ENCODE data around the gene ZNF18. TPM values are rescaled to one million over a fixed set of nuclear protein-coding genes. Genes with fewer than 3 reads are reported as not detected.

ZNF18 gene
- total RNA-seq, result 1 to 10 TPM; 5.5 to 6.2 TPM

GRCh38 chr17:11997147-11997971 lies at the start of gene ZNF18:
TSS of gene ZNF18 (minus strand) at chr17:11997475. CDS start at chr17:11992829, 4,646 bp downstream.
- intact Hi-C loops (cut with DNase I), result no loop called here
- DNase-seq, result peak; percentile 95
- Histone ChIP-seq H3K36me3 (no peaks in the 10 kb centered on the region), H3K9ac (ENCODE audit: low read depth in 2 of 2, low read length in 2 of 2) (peak within 1 kb of the TSS; percentile 84 to 86), H3K27ac (peak within 1 kb of the TSS; percentile 95), H3K27me3 (no peaks in the 10 kb centered on the region), H3K4me3 (peak within 1 kb of the TSS; percentile 88), H3K4me1 (no peaks in the 10 kb centered on the region), H3K9me3 (no peaks in the 10 kb centered on the region)
- no peak for TF ChIP-seq CTCF (IDR thresholded peaks at IDR 0.05)

GRCh38 chr17:12046786-12047185 lies 49.5 kb upstream of the ZNF18 start:
- H3K27ac ChIP-seq, result no peak overlapping the region
- DNase-seq, result no peak
- no peaks in the 10 kb centered on the region for H3K27me3 ChIP-seq
- H3K9me3 ChIP-seq, result no peaks in the 10 kb centered on the region
- no peaks in the 10 kb centered on the region for H3K4me1 ChIP-seq
- no peak for TF ChIP-seq CTCF (IDR thresholded peaks at IDR 0.05)
- H3K4me3 ChIP-seq, result no peak overlapping the region
- no peaks in the 10 kb centered on the region for H3K36me3 ChIP-seq
- H3K9ac ChIP-seq (ENCODE audit: low read depth in 2 of 2, low read length in 2 of 2), result no peak overlapping the region
- intact Hi-C loops (cut with DNase I), result no loop called here

- no peak for TF ChIP-seq CTCF (IDR thresholded peaks at IDR 0.05)
- H3K4me1 ChIP-seq, result no peaks in the 10 kb centered on the region
- intact Hi-C loops (cut with DNase I), result no loop called here
- no peak overlapping the region for H3K27ac ChIP-seq
- DNase-seq, result no peak
- H3K9me3 ChIP-seq, result no peaks in the 10 kb centered on the region
- H3K4me3 ChIP-seq, result no peak overlapping the region
- no peaks in the 10 kb centered on the region for H3K27me3 ChIP-seq
- H3K9ac ChIP-seq (ENCODE audit: low read depth in 2 of 2, low read length in 2 of 2), result no peak overlapping the region
- H3K36me3 ChIP-seq, result no peaks in the 10 kb centered on the region
These were observed 46.4 kb upstream of the ZNF18 start for GRCh38 chr17:12043702-12044101.

- intact Hi-C loops (cut with DNase I), result no loop called here
- DNase-seq, result no peak
- Histone ChIP-seq H3K27me3 (no peaks in the 10 kb centered on the region), H3K36me3 (no peaks in the 10 kb centered on the region), H3K9me3 (no peaks in the 10 kb centered on the region), H3K4me3 (no peak overlapping the region), H3K9ac (ENCODE audit: low read depth in 2 of 2, low read length in 2 of 2) (no peak overlapping the region), H3K27ac (no peak overlapping the region), H3K4me1 (no peaks in the 10 kb centered on the region)
- TF ChIP-seq CTCF (IDR thresholded peaks at IDR 0.05), result no peak
These were observed 44.0 kb upstream of the ZNF18 start for GRCh38 chr17:12041312-12041711.

- Histone ChIP-seq H3K27ac (no peak overlapping the region), H3K36me3 (no peaks in the 10 kb centered on the region), H3K9me3 (no peaks in the 10 kb centered on the region), H3K4me1 (no peaks in the 10 kb centered on the region), H3K9ac (ENCODE audit: low read depth in 2 of 2, low read length in 2 of 2) (no peak overlapping the region), H3K27me3 (no peaks in the 10 kb centered on the region), H3K4me3 (no peak overlapping the region)
- no peak for DNase-seq
- TF ChIP-seq CTCF (IDR thresholded peaks at IDR 0.05), result no peak
- intact Hi-C loops (cut with DNase I), result no loop called here
These were observed 43.2 kb upstream of the ZNF18 start for GRCh38 chr17:12040478-12040877.

All from colonic mucosa (tissue), 4 donors.